ENCODE results near the gene HELT.

The HELT gene

DNA sequence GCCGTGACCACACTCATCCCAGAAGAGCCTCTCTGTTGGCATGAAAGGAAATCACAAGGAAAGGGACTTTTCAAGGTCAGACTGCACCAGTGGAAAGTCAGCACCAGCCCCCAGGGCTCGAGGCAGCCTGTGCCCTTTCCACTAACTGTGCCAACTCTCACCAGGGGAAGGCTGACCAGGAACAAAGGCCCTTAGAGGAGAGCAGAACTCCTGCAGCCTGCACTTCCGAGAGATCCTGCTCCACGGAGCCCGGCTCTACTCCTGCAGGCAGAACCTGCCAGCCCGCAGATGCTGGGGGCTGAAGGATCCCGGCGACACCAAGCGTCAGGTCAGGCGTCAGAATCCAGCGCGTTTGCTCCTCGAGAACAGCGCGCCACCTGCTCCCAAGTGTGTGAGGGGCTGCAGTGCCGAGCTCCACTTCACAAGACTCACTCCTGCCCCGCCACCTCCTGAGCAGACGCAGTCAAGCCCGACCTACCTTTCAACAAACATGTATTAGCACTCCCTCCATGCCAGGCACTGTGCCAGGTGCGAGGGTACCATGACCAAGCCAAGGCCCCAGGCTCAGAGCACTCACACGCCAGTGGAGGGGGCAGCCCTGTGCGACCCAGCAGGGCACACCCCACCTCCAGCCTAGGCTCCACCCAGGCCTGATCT lies 13.6 kb upstream of the HELT start:
- TF ChIP-seq, protein P1, sequence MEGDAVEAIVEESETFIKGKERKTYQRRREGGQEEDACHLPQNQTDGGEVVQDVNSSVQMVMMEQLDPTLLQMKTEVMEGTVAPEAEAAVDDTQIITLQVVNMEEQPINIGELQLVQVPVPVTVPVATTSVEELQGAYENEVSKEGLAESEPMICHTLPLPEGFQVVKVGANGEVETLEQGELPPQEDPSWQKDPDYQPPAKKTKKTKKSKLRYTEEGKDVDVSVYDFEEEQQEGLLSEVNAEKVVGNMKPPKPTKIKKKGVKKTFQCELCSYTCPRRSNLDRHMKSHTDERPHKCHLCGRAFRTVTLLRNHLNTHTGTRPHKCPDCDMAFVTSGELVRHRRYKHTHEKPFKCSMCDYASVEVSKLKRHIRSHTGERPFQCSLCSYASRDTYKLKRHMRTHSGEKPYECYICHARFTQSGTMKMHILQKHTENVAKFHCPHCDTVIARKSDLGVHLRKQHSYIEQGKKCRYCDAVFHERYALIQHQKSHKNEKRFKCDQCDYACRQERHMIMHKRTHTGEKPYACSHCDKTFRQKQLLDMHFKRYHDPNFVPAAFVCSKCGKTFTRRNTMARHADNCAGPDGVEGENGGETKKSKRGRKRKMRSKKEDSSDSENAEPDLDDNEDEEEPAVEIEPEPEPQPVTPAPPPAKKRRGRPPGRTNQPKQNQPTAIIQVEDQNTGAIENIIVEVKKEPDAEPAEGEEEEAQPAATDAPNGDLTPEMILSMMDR (IDR thresholded peaks at IDR 0.05; ENCODE audit: borderline replicate concordance, insufficient read depth, low read depth, low read length) = no peak
- H3K4me3 ChIP-seq (ENCODE audit: low read depth, low read length) = no peak overlapping the region

DNA sequence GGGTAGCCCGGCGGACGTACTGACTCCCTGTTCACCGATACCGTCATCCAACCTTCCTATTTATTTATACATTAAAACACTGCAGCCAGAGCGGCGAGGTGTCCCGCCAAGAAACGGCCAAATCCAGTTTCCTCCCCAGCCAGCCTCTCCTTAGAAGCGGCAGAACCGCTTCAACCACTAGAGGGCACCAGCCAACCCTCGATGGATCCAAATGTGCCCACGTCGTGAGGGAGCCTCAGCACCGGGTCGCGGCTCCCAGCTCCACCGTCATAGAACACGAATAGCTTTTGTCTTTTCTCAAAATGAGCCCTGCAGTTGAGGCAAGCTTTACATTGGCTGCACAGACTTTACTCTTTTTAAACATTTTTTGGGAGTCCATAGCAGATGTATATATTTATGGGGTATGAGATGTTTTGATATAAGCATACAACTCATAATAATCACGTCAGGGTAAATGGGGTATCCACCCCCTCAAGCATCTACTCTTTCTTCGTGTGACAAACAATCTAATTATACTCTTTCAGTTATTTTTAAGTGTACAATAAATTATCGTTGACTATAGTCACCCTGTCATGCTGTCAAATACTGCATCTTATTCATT lies 13.0 kb upstream of the HELT start:
- TF ChIP-seq, protein P1 (IDR thresholded peaks at IDR 0.05; ENCODE audit: borderline replicate concordance, insufficient read depth, low read depth, low read length) = peak; percentile 88
- no peak overlapping the region for H3K4me3 ChIP-seq (ENCODE audit: low read depth, low read length)

DNA sequence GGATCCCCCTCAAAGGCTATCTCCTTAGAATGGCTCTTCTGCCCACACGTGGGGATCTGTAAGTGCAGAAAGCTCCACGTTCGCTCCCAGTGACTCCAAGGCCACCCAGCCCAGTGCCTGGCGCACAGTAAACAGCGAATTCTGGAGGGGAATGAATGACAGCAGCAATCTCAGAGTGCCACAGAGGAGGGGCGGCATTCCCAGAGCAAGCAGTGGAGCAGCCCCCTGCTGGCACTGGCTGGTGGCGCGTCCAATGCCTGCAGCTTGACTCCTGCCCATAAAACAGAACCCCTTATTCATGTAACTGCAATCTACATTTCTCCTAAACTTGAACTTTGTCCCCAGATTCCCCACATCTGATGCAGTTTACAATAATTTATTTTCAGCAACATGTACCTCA lies 6.9 kb upstream of the HELT start:
- TF ChIP-seq, protein P1 (IDR thresholded peaks at IDR 0.05; ENCODE audit: borderline replicate concordance, insufficient read depth, low read depth, low read length) = peak; percentile 68
- no peak overlapping the region for H3K4me3 ChIP-seq (ENCODE audit: low read depth, low read length)

DNA sequence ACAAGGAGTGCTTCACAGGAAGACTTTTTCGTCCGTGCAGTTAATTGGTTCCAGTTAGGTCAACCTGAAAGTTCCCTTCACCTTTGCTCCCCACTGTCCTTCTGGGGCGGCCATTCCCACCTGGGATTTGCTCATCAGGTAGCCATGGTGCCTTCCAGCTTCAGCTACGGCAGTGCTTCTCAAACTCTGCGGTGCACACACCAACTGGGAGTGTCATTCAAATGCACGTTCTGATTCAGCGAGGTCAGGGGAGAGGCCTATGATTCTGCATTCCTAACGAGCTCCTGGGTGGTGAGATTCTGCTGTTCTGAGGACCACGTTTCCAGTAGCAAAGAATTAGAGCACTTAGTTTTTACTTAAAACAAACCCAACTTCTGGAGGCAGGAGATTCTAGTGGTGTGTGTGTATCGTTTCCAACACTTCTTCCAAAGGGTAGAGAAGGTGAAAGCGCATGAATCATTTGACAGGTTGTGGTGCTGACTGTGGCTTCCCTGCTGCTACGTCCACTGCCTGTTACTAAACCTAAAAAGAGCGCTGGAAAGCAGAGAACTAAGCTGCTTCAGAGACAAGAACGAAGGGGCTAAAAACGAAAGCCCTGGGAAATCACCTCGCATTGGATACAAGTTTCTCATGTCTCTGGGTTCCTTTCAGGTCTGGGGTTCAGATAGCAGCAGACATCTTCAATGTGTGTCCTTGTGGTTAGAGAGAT lies 4.7 kb upstream of the HELT start:
- H3K4me3 ChIP-seq (ENCODE audit: low read depth, low read length) = no peak overlapping the region
- TF ChIP-seq, protein P1 (IDR thresholded peaks at IDR 0.05; ENCODE audit: borderline replicate concordance, insufficient read depth, low read depth, low read length) = no peak

DNA sequence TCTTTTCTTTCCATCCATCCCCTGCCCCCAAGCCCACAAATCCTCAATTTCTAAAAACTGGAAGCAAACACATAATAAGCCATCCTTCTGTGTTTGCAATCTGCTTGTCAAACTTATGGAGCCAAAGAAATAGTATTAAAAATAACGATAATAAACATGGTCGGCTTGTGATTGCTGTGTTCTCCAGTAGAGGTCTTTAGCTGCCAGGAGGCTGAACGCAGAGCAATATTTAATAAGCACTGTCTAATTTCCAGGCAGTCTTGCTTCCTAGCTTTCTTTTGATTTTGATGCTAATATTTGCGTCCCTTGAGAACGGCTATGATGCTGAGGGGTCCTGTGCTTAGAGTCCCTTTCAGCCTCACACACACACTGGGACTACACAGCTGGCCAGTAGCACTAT lies 3.2 kb upstream of the HELT start:
- H3K4me3 ChIP-seq (ENCODE audit: low read depth, low read length) = no peak overlapping the region
- TF ChIP-seq, protein P1 (IDR thresholded peaks at IDR 0.05; ENCODE audit: borderline replicate concordance, insufficient read depth, low read depth, low read length) = no peak

DNA sequence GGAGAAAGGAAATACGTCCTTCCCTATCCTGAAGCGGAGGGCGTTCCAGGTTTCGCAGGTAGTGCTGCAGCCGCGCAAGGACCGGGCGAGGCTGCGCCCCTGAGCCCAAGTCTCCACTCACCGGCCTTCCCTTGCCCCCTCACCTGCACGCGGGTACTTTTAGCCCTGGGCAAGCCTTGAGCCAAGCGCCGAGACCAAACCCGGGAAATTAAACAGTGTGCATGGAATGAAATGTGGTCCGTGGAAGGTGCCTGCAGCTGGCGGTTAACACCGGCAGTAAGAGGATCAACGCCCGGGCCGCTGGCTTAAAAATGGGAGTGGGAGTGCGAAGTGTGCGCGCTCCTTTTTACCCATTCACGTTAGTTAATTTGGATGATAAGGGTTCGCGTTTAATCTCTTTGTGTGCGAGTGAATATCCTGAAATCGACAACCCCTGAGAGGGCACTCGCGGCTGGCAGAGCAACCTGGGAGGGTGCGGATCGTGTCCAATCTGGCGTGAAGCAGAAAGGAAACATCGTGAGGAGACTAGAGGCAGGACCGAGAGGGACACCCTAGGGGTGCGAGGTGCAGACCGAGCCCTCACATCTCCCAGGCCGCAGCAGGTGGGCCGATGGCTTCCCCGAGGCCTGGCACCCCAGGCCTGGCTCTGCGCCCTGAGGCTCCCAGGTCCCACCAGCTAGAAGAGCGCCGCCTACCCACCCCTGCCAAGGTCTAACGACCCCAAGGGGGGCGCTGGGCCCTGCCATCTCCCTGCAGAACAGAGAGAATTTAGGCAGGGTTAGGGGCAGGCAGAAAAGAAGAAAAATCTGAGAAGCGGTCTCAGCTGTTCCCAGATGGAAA lies 2.0 kb upstream of the HELT start:
- H3K4me3 ChIP-seq (ENCODE audit: low read depth, low read length) = no peak overlapping the region
- TF ChIP-seq, protein P1 (IDR thresholded peaks at IDR 0.05; ENCODE audit: borderline replicate concordance, insufficient read depth, low read depth, low read length) = no peak

Data from GM12875 (cell line).